GM19193 (cell line): Measurements from ENCODE around the gene UBE2L3.

Experiments used
- POLR2A ChIP-seq: IDR thresholded peaks from 4 replicates; pipeline ENCODE4 v1.6.1; 2011; ENCODE audit not compliant: insufficient read depth, insufficient read length; ENCODE audit errors: extremely low read depth

The UBE2L3 gene

DNA sequence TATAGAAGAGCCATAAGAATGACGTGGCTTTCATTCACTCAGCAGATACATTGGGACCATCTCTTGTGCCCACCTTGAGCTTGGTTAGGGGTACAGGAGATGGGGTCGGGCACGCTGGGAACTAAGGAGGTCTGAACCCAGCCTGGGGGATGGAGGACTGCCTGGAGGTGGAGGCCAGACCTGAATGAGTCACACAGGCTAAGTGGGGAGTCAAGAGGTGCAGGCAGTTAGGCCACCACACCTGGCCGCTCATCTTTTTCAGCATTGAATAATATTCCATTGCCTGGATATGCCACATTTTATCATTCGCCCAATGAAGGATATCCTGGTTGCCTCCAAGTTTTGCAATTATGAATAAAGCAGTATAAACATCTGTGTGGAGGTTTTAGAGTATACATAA lies 94.5 kb downstream of the UBE2L3 start:
- TF ChIP-seq POLR2A: no peak

DNA sequence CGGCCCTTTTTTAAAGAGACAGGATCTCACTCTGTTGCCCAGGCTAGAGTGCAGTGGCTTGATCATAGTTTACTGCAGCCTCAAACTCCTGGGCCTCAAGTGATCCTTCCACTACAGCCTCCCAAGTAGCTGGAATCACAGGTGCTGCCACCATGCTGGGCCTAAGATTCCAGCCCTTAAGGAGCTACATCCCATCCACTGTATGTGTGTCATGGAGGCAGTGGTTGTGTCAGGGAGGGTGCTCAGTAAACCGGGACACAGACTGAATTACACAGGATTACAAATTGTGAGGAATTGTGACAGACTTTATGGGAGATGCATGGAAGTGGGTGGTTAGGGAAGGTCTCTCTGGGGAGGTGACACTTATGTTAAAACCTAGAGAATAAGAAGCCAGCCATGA lies 96.2 kb downstream of the UBE2L3 start:
- no peak for TF ChIP-seq POLR2A

DNA sequence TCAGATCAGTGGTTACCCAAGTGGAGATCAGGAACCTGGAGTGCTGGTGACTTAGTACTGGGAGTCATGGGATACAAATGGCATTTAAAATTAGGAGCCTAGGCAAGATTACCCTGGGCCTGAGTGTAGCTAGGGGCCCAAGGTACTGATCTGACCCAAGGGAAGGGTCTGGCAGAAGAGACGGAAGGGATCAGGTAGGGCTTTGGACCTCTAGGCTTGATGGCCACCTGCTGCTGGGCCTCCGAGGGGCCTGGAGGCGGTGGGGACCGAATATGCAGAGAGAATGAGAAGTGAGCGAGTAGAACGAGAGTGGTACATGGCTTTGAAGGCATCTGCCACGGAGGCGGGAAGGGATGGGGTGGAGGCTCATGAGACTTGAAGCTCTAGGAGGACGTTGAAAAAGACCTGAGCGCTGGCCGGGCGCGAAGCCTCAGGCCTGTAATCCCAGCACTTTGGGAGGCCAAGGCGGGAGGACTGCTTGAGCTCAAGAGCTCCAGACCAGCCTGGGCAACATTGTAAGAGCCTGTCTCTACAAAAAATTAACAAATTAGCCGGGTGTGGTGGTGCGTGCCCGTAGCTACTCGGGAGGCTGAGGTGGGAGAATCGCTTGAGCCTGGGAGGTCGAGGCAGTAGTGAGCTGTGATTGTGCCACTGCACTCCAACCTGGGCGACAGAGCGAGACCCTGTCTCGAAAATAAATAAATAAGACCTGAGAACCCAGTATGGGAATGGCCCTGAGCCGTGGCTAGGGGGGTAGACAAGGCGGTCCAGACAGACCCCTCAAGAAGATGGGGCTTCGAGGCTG lies 97.7 kb downstream of the UBE2L3 start:
- no peak for TF ChIP-seq POLR2A

DNA sequence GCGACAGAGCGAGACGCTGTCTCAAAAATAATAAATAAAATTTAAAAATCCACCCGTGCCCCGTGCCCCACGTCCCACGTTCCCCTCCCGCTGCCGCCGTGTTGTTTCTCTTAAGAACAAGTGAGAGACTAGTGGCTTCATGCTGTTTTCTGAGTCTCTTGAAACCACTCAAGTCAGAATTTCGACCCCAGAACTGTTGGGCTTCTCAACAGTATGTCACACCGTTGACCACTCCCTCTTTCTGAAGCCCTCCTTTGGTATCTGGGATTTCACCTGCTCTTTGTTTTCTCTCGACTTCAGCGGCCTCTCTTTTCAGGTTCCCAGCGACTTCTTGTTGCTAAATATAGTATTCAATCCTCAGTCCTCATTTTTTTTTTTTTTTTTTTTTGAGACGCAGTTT lies 99.3 kb downstream of the UBE2L3 start:
- no peak for TF ChIP-seq POLR2A

DNA sequence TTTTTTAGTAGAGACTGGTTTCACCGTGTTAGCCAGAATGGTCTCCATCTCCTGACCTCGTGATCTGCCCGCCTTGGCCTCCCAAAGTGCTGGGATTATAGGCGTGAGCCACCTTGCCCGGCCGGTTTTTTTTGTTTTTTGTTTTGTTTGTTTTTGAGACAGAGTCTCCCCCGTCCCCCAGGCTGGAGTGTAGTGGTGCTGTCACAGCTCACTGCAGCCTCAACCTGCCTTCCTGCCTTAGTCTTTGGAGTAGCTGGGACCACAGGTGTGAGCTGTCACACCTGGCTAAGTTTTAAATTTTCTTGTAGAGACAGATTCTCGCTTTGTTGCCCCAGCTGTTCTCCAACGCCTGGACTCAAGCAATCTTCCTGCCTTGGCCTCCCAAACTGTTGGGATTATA lies 101.5 kb downstream of the UBE2L3 start:
- no peak for TF ChIP-seq POLR2A

DNA sequence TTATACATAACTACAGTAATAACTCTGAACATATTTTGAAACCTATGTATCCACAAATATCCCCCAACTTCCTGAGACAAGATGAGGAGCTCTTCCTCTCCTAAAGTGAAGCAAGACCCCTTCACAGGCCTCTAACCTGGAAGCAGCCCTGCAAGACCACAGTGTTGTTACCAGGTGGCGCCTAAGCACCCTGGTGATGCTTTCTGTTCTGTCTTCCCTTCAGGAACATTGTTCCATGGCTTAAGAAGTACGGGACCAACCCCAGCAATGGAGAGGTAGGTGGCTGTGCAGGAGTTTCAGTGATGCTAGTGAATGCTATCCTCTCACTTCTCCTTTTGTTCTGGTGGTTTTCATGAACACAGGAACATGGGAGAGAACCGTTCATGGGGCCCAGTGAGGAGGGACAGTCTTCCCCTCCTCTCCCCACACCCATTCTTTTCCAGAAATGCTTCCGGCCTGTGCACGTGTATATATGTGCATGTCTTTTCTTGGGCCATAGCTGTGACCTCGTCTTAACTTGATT lies 104.7 kb downstream of the UBE2L3 start:
- TF ChIP-seq POLR2A: no peak
